C1 segment of cervical spinal cord (tissue), 14 donors: ENCODE results near the gene INTS15.

ENCODE experiments used
- DNase-seq, 14 donors: peaks; one replicate each; lab custom pipeline; 2025; lab: John Stamatoyannopoulos, UW

The INTS15 gene

DNA sequence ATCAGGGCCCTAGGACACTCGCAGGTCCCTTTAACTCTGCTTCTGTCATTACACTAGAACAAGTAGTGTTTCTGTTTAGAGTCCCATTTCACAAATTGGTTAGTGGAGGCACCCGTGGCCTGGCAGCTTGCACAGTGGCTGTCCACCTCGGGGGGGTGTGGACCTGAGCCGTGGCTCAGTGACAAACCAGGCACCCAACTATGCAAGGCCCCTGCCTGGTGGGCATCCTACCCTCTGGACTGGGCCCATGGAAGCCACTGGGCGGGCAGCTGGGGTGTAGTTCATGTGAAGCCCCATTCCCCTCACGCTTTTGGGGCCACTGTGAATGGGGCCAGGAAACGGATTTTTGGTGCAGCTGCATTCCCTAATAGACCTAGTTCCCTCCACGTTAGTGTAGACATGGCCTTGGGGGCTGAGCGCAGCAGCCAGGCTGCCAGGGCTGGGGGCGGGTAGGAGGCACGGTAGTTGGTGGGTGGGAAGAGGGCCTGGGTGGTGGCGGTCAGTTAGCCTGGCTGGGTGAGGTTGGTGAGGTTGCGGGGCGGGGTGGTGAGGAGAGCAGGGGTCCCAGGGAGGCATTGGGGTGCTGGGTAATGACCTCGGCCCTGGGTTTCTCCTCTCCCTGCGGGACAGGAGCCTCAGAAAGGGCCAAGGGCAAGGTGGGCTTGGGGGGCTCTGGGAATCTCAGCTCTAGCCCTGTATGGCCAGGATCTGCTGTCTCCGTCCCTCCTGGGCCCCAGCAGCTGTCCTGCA lies 66.0 kb downstream of the INTS15 start:
- no peak for DNase-seq

- DNase-seq, result no peak
These were observed 66.6 kb downstream of the INTS15 start for GRCh38 chr7:6656413-6656812.
